ENCODE data around the gene ERBB4. TPM values are rescaled to one million over a fixed set of nuclear protein-coding genes. Genes with fewer than 3 reads are reported as not detected.

The ERBB4 gene
- total and polyA plus RNA-seq, 2 of the 8 experiments (the other 6 are each of a cell fraction or from before 2014, with no cell fraction given) = 0.34 to 1.3 TPM

DNA sequence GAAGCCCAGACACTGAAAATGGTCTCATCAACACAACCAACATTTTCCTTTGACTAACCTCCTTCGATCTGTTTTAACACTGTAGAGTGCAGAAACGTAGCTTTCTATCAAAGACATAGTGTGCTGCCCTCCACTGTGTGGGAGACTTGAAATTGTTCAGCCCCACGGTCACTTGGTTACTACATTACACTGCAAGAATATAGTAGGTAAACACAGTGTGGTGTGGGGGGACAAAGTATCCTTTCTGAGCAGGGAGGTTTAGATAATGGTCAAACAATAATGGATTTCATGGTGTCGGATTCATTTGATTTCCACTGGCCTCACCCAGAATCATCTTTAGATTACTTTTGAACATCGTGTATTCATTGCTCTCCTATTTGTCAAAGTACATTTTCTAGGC, 181.0 kb downstream of the ERBB4 start:
- no peak overlapping the region for H4K8ac ChIP-seq (ENCODE audit: extremely low read depth, insufficient read depth, low read length)
- DNase-seq (ENCODE audit: low read depth in 1 of 2, low spot score in 2 of 2) = no peak
- no peak overlapping the region for H3K14ac ChIP-seq (ENCODE audit: insufficient read length)
- H2AFZ ChIP-seq (ENCODE audit: low read length) = no peak overlapping the region
- H2BK15ac ChIP-seq (ENCODE audit: low read length) = no peak overlapping the region
- H3K79me2 ChIP-seq (ENCODE audit: control insufficient read depth in 1 of 2, insufficient read depth in 2 of 2, low read length in 2 of 2) = no peaks in the 10 kb centered on the region
- H3K4me2 ChIP-seq (ENCODE audit: insufficient read depth in 1 of 2, low read depth in 2 of 2, low read length in 2 of 2) = no peak overlapping the region
- no peaks in the 10 kb centered on the region for H3K27me3 ChIP-seq (replicated peaks in 1 of 4; ENCODE audit: control insufficient read depth in 3 of 4, extremely low read depth in 1 of 4, insufficient read depth in 3 of 4, low read length in 3 of 4)
- CTCF ChIA-PET (ENCODE audit: partially characterized antibody) = interaction anchor here (0.7 kb wide), 1 partner anchor 19 kb away, joined by 3 read pairs; no protein-coding TSS in a partner anchor
- WGBS, 2 experiments (ENCODE audit: extremely low coverage in 1 of 2, insufficient coverage in 1 of 2, insufficient read length in 1 of 2, insufficient replicate concordance in 2 of 2, low coverage in 1 of 2, low lambda C conversion rate in 2 of 2, missing lambda C conversion rate in 1 of 2) = 93% methylated on average over 5 of the region's 5 CpGs; no CpG with 5 or more reads in 1 of the 2 experiments
- H3K27ac ChIP-seq (ENCODE audit: low read depth, low read length) = no peak overlapping the region
- no peak overlapping the region for H2BK5ac ChIP-seq (ENCODE audit: low read depth, low read length)
- H2BK12ac ChIP-seq (ENCODE audit: low read depth, low read length) = no peak overlapping the region
- no peak overlapping the region for H2BK120ac ChIP-seq (replicated peaks; ENCODE audit: low read depth, low read length)
- H3K23me2 ChIP-seq (ENCODE audit: low read depth, low read length) = no peaks in the 10 kb centered on the region
- FAIRE-seq = no peak
- no peaks in the 10 kb centered on the region for H4K20me1 ChIP-seq (replicated peaks in 1 of 2; ENCODE audit: control insufficient read depth in 1 of 2, insufficient read depth in 2 of 2, low read length in 2 of 2)
- no peak overlapping the region for H2AK5ac ChIP-seq (ENCODE audit: low read depth, low read length)
- no peak overlapping the region for H4K91ac ChIP-seq (replicated peaks; ENCODE audit: insufficient read length, low read length)
- POLR2A ChIA-PET (ENCODE audit: partially characterized antibody) = no interaction called here
- H2BK20ac ChIP-seq (ENCODE audit: low read length) = no peak overlapping the region
- no peaks in the 10 kb centered on the region for H3K36me3 ChIP-seq (ENCODE audit: control insufficient read depth in 2 of 4, insufficient read depth in 4 of 4, low read length in 3 of 4)
- no peak overlapping the region for H3K23ac ChIP-seq (ENCODE audit: insufficient read length)
- H3K4ac ChIP-seq (replicated peaks; ENCODE audit: insufficient read length, low read depth, low read length) = no peak overlapping the region
- H3K9ac ChIP-seq (replicated peaks in 1 of 4; ENCODE audit: extremely low read depth in 1 of 4, low read depth in 3 of 4, low read length in 3 of 4) = no peak overlapping the region
- no peak overlapping the region for H3K4me3 ChIP-seq (ENCODE audit: extremely low read depth in 1 of 4, insufficient read depth in 2 of 4, low read depth in 3 of 4, low read length in 4 of 4)
- H4K5ac ChIP-seq (ENCODE audit: insufficient read length, low read depth, low read length) = no peak overlapping the region
- no peaks in the 10 kb centered on the region for H3K79me1 ChIP-seq (ENCODE audit: low read depth, low read length)
- no peak overlapping the region for H3K56ac ChIP-seq (replicated peaks; ENCODE audit: insufficient read length, low read depth, low read length)
- no peaks in the 10 kb centered on the region for H3K9me3 ChIP-seq (ENCODE audit: insufficient read depth in 2 of 2, low read depth in 1 of 2, low read length in 1 of 2)
- H3K4me1 ChIP-seq (replicated peaks in 1 of 4; ENCODE audit: control insufficient read depth in 3 of 4, insufficient read depth in 4 of 4, low read length in 3 of 4) = no peaks in the 10 kb centered on the region
- no peak overlapping the region for H3K18ac ChIP-seq (ENCODE audit: extremely low read depth, low read length)
- TF ChIP-seq CREB1 (IDR thresholded peaks at IDR 0.05) (no peak), RXRA (IDR thresholded peaks at IDR 0.05; ENCODE audit: insufficient read depth, low read depth, low read length) (no peak), FOSL1 (IDR thresholded peaks at IDR 0.05; ENCODE audit: insufficient read depth, low read depth, low read length) (no peak), KDM1A (IDR thresholded peaks at IDR 0.05; ENCODE audit: borderline replicate concordance, low read length) (no peak), RNF2 (IDR thresholded peaks at IDR 0.05; ENCODE audit: borderline replicate concordance, low read depth, low read length, missing control alignments, poor library complexity, severe bottlenecking) (no peak), CBX5 (IDR thresholded peaks at IDR 0.05; ENCODE audit: low read depth, low read length) (no peak), KDM4A (IDR thresholded peaks at IDR 0.05; ENCODE audit: low read depth, low read length, severe bottlenecking) (no peak), POLR2A (IDR thresholded peaks at IDR 0.05; ENCODE audit: control extremely low read depth in 1 of 2, low read depth in 2 of 2, low read length in 2 of 2) (no peak), RBBP5 (IDR thresholded peaks at IDR 0.05; ENCODE audit: borderline replicate concordance, low read depth, low read length) (no peak), ZNF274 (IDR thresholded peaks at IDR 0.05; ENCODE audit: borderline replicate concordance, extremely low read depth, low read length) (no peak), SIRT6 (IDR thresholded peaks at IDR 0.05; ENCODE audit: low read length) (no peak), MAX (IDR thresholded peaks at IDR 0.05) (no peak), SUZ12 (IDR thresholded peaks at IDR 0.05; ENCODE audit: low read length) (no peak), RFX5 (IDR thresholded peaks at IDR 0.05; ENCODE audit: borderline replicate concordance, low read depth, low read length) (no peak), TEAD4 (IDR thresholded peaks at IDR 0.05; ENCODE audit: low read depth, low read length) (no peak)
